Activated CD4-positive, alpha-beta T cell treated with anti-CD3 and anti-CD28 coated beads, Interleukin-2, amount 10 ng/mL, durations not matched to agents 24 days and 14 days (primary cell): Measurements from ENCODE around the gene LAMC1. TPM values are rescaled to one million over a fixed set of nuclear protein-coding genes. Genes with fewer than 3 reads are reported as not detected.
A peak's percentile ranks its signal among the peaks of the same experiment; 100 is the strongest.

Experiments
- DNase-seq: peaks from one replicate; pipeline ENCODE4 v3.0.0; 2022
- H3K27ac Mint-ChIP-seq: one replicate; pipeline ENCODE4 v1.8.0; 2022; ENCODE audit warnings: mild to moderate bottlenecking, mixed read lengths
- H3K27me3 Mint-ChIP-seq: one replicate; pipeline ENCODE4 v1.8.0; 2022; ENCODE audit warnings: mixed read lengths
- H3K36me3 Mint-ChIP-seq: one replicate; pipeline ENCODE4 v1.8.0; 2022; ENCODE audit warnings: low read depth, mild to moderate bottlenecking, mixed read lengths
- H3K4me1 Mint-ChIP-seq: one replicate; pipeline ENCODE4 v1.8.0; 2021; ENCODE audit warnings: mixed read lengths
- H3K4me3 Mint-ChIP-seq: one replicate; pipeline ENCODE4 v1.8.0; 2022; ENCODE audit warnings: mild to moderate bottlenecking, moderate library complexity, mixed read lengths
- H3K9me3 Mint-ChIP-seq: one replicate; pipeline ENCODE4 v1.8.0; 2021; ENCODE audit warnings: mixed read lengths
- intact Hi-C: fragments of 100-400 bp; cut with micrococcal nuclease; formaldehyde crosslinking; loops from one replicate; pipeline ENCODE4 v1.15.1; 2023
- total RNA-seq: library from RNA; stranded (reverse); gene quantifications from 2 replicates; pipeline ENCODE4 v1.2.3, GENCODE V29; 2022

The LAMC1 gene
- total RNA-seq, 1 donor from 2014 or later: 0.30 TPM

- no peak overlapping the region for H3K27ac Mint-ChIP-seq
- H3K9me3 Mint-ChIP-seq: no peaks in the 10 kb centered on the region
- H3K36me3 Mint-ChIP-seq: no peaks in the 10 kb centered on the region
- H3K4me3 Mint-ChIP-seq: no peak overlapping the region
- no peak for DNase-seq
- intact Hi-C loops: no loop called here
- H3K27me3 Mint-ChIP-seq: peaks cover 36% of the 10 kb centered on the region
- H3K4me1 Mint-ChIP-seq: no peaks in the 10 kb centered on the region
Measured at GRCh38 chr1:183188240-183188639, 165.0 kb downstream of the LAMC1 start.

GRCh38 chr1:183191833-183192232, 168.6 kb downstream of the LAMC1 start:
- peaks cover 12% of the 10 kb centered on the region for H3K4me1 Mint-ChIP-seq
- no peaks in the 10 kb centered on the region for H3K9me3 Mint-ChIP-seq
- no peak for DNase-seq
- peaks cover 25% of the 10 kb centered on the region for H3K27me3 Mint-ChIP-seq
- intact Hi-C loops: no loop called here
- H3K27ac Mint-ChIP-seq: no peak overlapping the region
- no peak overlapping the region for H3K4me3 Mint-ChIP-seq
- no peaks in the 10 kb centered on the region for H3K36me3 Mint-ChIP-seq

GRCh38 chr1:183193963-183194525, 170.8 kb downstream of the LAMC1 start:
- intact Hi-C loops: no loop called here
- DNase-seq: no peak
- no peak overlapping the region for H3K4me3 Mint-ChIP-seq
- H3K36me3 Mint-ChIP-seq: no peaks in the 10 kb centered on the region
- H3K27me3 Mint-ChIP-seq: peaks cover 16% of the 10 kb centered on the region
- H3K27ac Mint-ChIP-seq: no peak overlapping the region
- no peaks in the 10 kb centered on the region for H3K9me3 Mint-ChIP-seq
- H3K4me1 Mint-ChIP-seq: peaks cover 12% of the 10 kb centered on the region

GRCh38 chr1:183194527-183195141, 171.4 kb downstream of the LAMC1 start:
- peaks cover 12% of the 10 kb centered on the region for H3K4me1 Mint-ChIP-seq
- H3K36me3 Mint-ChIP-seq: no peaks in the 10 kb centered on the region
- intact Hi-C loops: no loop called here
- peak; percentile 82 for DNase-seq
- peak overlapping the region; percentile 82 for H3K27ac Mint-ChIP-seq
- peak overlapping the region; percentile 63 for H3K4me3 Mint-ChIP-seq
- no peaks in the 10 kb centered on the region for H3K9me3 Mint-ChIP-seq
- peaks cover 18% of the 10 kb centered on the region for H3K27me3 Mint-ChIP-seq

GRCh38 chr1:183195142-183195574, 171.9 kb downstream of the LAMC1 start:
- Mint-ChIP-seq H3K27ac (peak overlapping the region; percentile 82), H3K4me3 (peak overlapping the region; percentile 63), H3K4me1 (peaks cover 12% of the 10 kb centered on the region), H3K9me3 (no peaks in the 10 kb centered on the region), H3K27me3 (peaks cover 16% of the 10 kb centered on the region), H3K36me3 (no peaks in the 10 kb centered on the region)
- intact Hi-C loops: no loop called here
- DNase-seq: no peak

Other genes with a start within 250 kb of the LAMC1 start
- gene NPL, start 233.6 kb upstream of the LAMC1 start, total RNA-seq: 4.4 and 5.5 TPM in 2 replicates
- 344 and 355 TPM in 2 replicates for gene DHX9, start 184.1 kb upstream of the LAMC1 start, total RNA-seq
- gene SHCBP1L, start 70.3 kb upstream of the LAMC1 start, total RNA-seq: not detected in 2 replicates
- gene LAMC2, start 162.8 kb downstream of the LAMC1 start, total RNA-seq: 0.05 and 0.07 TPM in 2 replicates